ENCODE results near the gene ARSI. TPM values are rescaled to one million over a fixed set of nuclear protein-coding genes. Genes with fewer than 3 reads are reported as not detected.

The ARSI gene
- polyA plus RNA-seq, 1 of the 3 experiments (the other 2 are of a cell fraction) = 0.20 TPM

- H3K4me3 ChIP-seq (ENCODE audit: low read depth in 2 of 2, low read length in 1 of 2) = no peak overlapping the region
- H3K9me3 ChIP-seq = no peaks in the 10 kb centered on the region
- no peak overlapping the region for H3K27ac ChIP-seq (ENCODE audit: low read depth in 2 of 2, low read length in 1 of 2)
- H3K27me3 ChIP-seq (ENCODE audit: insufficient read depth) = no peaks in the 10 kb centered on the region
- no peaks in the 10 kb centered on the region for H3K36me3 ChIP-seq (replicated peaks in 1 of 2; ENCODE audit: control insufficient read depth in 1 of 2, insufficient read depth in 2 of 2, low read length in 1 of 2)
- TF ChIP-seq GATA2 (CRISPR knock-in tag; IDR thresholded peaks at IDR 0.05) (no peak), FOXM1 (IDR thresholded peaks at IDR 0.05; ENCODE audit: low read depth) (no peak), CHD2 (IDR thresholded peaks at IDR 0.05; ENCODE audit: low read length, partially characterized antibody) (no peak), RCOR1 (IDR thresholded peaks at IDR 0.05; ENCODE audit: low read length) (no peak), POLR2AphosphoS5 (IDR thresholded peaks at IDR 0.05; ENCODE audit: low read depth, low read length) (no peak), SIN3A (IDR thresholded peaks at IDR 0.05; ENCODE audit: borderline replicate concordance, low read depth, low read length) (no peak), JUND (IDR thresholded peaks at IDR 0.05) (no peak), MEF2A (IDR thresholded peaks at IDR 0.05; ENCODE audit: borderline replicate concordance, low read depth) (no peak), NFIC (IDR thresholded peaks at IDR 0.05; ENCODE audit: borderline replicate concordance) (no peak), RFX5 (IDR thresholded peaks at IDR 0.05; ENCODE audit: low read length) (no peak), RAD21 (IDR thresholded peaks at IDR 0.05; ENCODE audit: low read length) (no peak), FOSL2 (IDR thresholded peaks at IDR 0.05; ENCODE audit: borderline replicate concordance, low read depth) (no peak), MXI1 (IDR thresholded peaks at IDR 0.05; ENCODE audit: low read depth, low read length) (no peak), EP300 (IDR thresholded peaks at IDR 0.05; ENCODE audit: borderline replicate concordance in 1 of 2, low read depth in 1 of 2, low read length in 1 of 2) (no peak), PBX3 (IDR thresholded peaks at IDR 0.05) (no peak), ZBTB33 (IDR thresholded peaks at IDR 0.05; ENCODE audit: borderline replicate concordance, low read depth) (no peak), CTCF (IDR thresholded peaks at IDR 0.05) (no peak), NRF1 (IDR thresholded peaks at IDR 0.05; ENCODE audit: low read depth, low read length) (no peak), IRF3 (IDR thresholded peaks at IDR 0.05; ENCODE audit: low read depth, low read length) (no peak)
- H3K79me2 ChIP-seq (ENCODE audit: insufficient read depth) = no peaks in the 10 kb centered on the region
- no peak for DNase-seq
- H3K9me2 ChIP-seq = no peaks in the 10 kb centered on the region
- peaks cover 15 to 20% of the 10 kb centered on the region in 2 experiments; a peak in 3 of 4 replicates for H3K4me1 ChIP-seq (ENCODE audit: control insufficient read depth in 1 of 2, insufficient read depth in 2 of 2, low read depth in 1 of 2, low read length in 1 of 2)
- POLR2A ChIA-PET = no interaction called here
- CTCF ChIA-PET = no interaction called here
- no peak overlapping the region for H3K4me2 ChIP-seq
- 95% methylated on average over 6 of the region's 6 CpGs for WGBS (ENCODE audit: low lambda C conversion rate)
- no peak overlapping the region for H3K9ac ChIP-seq
- no peaks in the 10 kb centered on the region for H4K20me1 ChIP-seq (ENCODE audit: insufficient read depth)
- H2AFZ ChIP-seq (ENCODE audit: low read depth) = no peak overlapping the region
- peaks cover 15% of the 10 kb centered on the region for H3F3A ChIP-seq (replicated peaks; ENCODE audit: insufficient read depth)
These were observed 20.4 kb upstream of the ARSI start for GRCh38 chr5:150323092-150323491.
